H1 (cell line): ENCODE measurements around the gene ANXA2R. TPM values are rescaled to one million over a fixed set of nuclear protein-coding genes. Genes with fewer than 3 reads are reported as not detected.

ENCODE experiments used
- CTCF ChIA-PET: fragments of 300-600 bp; sonication (Branson Sonifier 250); formaldehyde crosslinking; loops from one replicate; lab custom pipeline; 2021; ENCODE audit not compliant: partially characterized antibody; lab: Charles Lee
- POLR2A ChIA-PET: fragments of 300-600 bp; sonication (Branson Sonifier 250); formaldehyde crosslinking; loops from one replicate; lab custom pipeline; 2021; ENCODE audit warnings: inconsistent platforms; ENCODE audit not compliant: partially characterized antibody; lab: Charles Lee
- DNase-seq, 2 experiments: peaks; one replicate each; pipeline versions ENCODE4 v3.0.0 to v3.0.0-alpha.2; 2010 to 2022; ENCODE audit warnings: low spot score in 2 of 2, low read depth in 1 of 2, mixed read lengths in 1 of 2
- FAIRE-seq: peaks from 2 replicates; lab custom pipeline; 2011; peaks lifted over from hg19 to GRCh38; lab: Jason Lieb, UNC
- H2AFZ ChIP-seq: 2 replicates; pipeline ENCODE4 v1.8.1; 2012; ENCODE audit warnings: low read length, inconsistent platforms
- H2AK5ac ChIP-seq: 2 replicates; pipeline ENCODE4 v1.6.1; 2013; ENCODE audit warnings: low read depth, low read length
- H2BK120ac ChIP-seq: replicated peaks from 2 replicates; pipeline ENCODE3; 2013; ENCODE audit warnings: low read depth, low read length, inconsistent platforms
- H2BK12ac ChIP-seq: 2 replicates; pipeline ENCODE4 v1.6.1; 2013; ENCODE audit warnings: low read depth, low read length
- H2BK15ac ChIP-seq: 2 replicates; pipeline ENCODE4 v1.6.1; 2013; ENCODE audit warnings: low read length
- H2BK20ac ChIP-seq: 2 replicates; pipeline ENCODE4 v1.6.1; 2013; ENCODE audit warnings: low read length
- H2BK5ac ChIP-seq: 2 replicates; pipeline ENCODE4 v1.6.1; 2013; ENCODE audit warnings: low read depth, low read length
- H3K14ac ChIP-seq: 2 replicates; pipeline ENCODE4 v1.6.1; 2013; ENCODE audit warnings: inconsistent platforms; ENCODE audit not compliant: insufficient read length
- H3K18ac ChIP-seq: 2 replicates; pipeline ENCODE4 v1.6.1; 2013; ENCODE audit warnings: low read length; ENCODE audit errors: extremely low read depth
- H3K23ac ChIP-seq: 2 replicates; pipeline ENCODE4 v1.6.1; 2013; ENCODE audit warnings: inconsistent platforms; ENCODE audit not compliant: insufficient read length
- H3K23me2 ChIP-seq: 2 replicates; pipeline ENCODE4 v1.6.1; 2013; ENCODE audit warnings: low read depth, low read length
- H3K27ac ChIP-seq: 2 replicates; pipeline ENCODE4 v1.6.1; 2011; ENCODE audit warnings: low read depth, low read length, inconsistent platforms
- H3K27me3 ChIP-seq, 4 experiments: replicated peaks in 1 of 4; 1 replicate in 1 of 4; 2 replicates in 3 of 4; pipeline versions ENCODE4 v1.6.1 to v1.8.1; 2011 to 2013; ENCODE audit warnings: low read length in 3 of 4, mild to moderate bottlenecking in 3 of 4, inconsistent platforms in 2 of 4, mixed read lengths in 2 of 4, moderate library complexity in 1 of 4; ENCODE audit not compliant: control insufficient read depth in 3 of 4, insufficient read depth in 3 of 4; ENCODE audit errors: extremely low read depth in 1 of 4
- H3K36me3 ChIP-seq, 4 experiments: 2 replicates each; pipeline versions ENCODE4 v1.6.1 to v1.8.1; 2011 to 2013; ENCODE audit warnings: mild to moderate bottlenecking in 4 of 4, low read length in 3 of 4, moderate library complexity in 2 of 4, control low read depth in 1 of 4, inconsistent platforms in 1 of 4; ENCODE audit not compliant: insufficient read depth in 4 of 4, control insufficient read depth in 2 of 4
- H3K4ac ChIP-seq: replicated peaks from 2 replicates; pipeline ENCODE3; 2013; ENCODE audit warnings: low read length, low read depth, mixed read lengths, inconsistent platforms; ENCODE audit not compliant: insufficient read length
- H3K4me1 ChIP-seq, 4 experiments: replicated peaks in 1 of 4; 1 replicate in 1 of 4; 2 replicates in 3 of 4; pipeline versions ENCODE4 v1.6.1 to v1.8.1; 2011 to 2013; ENCODE audit warnings: low read length in 3 of 4, inconsistent platforms in 2 of 4, mixed read lengths in 1 of 4; ENCODE audit not compliant: insufficient read depth in 4 of 4, control insufficient read depth in 3 of 4
- H3K4me2 ChIP-seq, 2 experiments: 2 replicates each; pipeline versions ENCODE4 v1.6.1 to v1.8.1; 2011 to 2013; ENCODE audit warnings: low read depth in 2 of 2, low read length in 2 of 2, control low read depth in 1 of 2, inconsistent platforms in 1 of 2, mild to moderate bottlenecking in 1 of 2; ENCODE audit not compliant: insufficient read depth in 1 of 2
- H3K4me3 ChIP-seq, 4 experiments: fragments of 200-600, 300-600 bp in 1 of 4; sonication (generic), shearing (Covaris generic), sonication (Bioruptor Twin) in 1 of 4; 2 replicates each; pipeline versions ENCODE4 v1.5.1 to v1.8.1; 2011 to 2016; ENCODE audit warnings: low read length in 4 of 4, low read depth in 3 of 4, control low read depth in 2 of 4, inconsistent platforms in 2 of 4, mild to moderate bottlenecking in 2 of 4, mixed read lengths in 1 of 4, moderate library complexity in 1 of 4; ENCODE audit not compliant: insufficient read depth in 2 of 4; ENCODE audit errors: extremely low read depth in 1 of 4
- H3K56ac ChIP-seq: replicated peaks from 2 replicates; pipeline ENCODE3; 2013; ENCODE audit warnings: low read depth, mild to moderate bottlenecking, mixed read lengths, low read length, inconsistent platforms; ENCODE audit not compliant: insufficient read length
- H3K79me1 ChIP-seq: 2 replicates; pipeline ENCODE4 v1.6.1; 2013; ENCODE audit warnings: low read depth, low read length, control low read depth
- H3K79me2 ChIP-seq, 2 experiments: 2 replicates each; pipeline versions ENCODE4 v1.6.1 to v1.8.1; 2012 to 2013; ENCODE audit warnings: low read length in 2 of 2, mild to moderate bottlenecking in 2 of 2, inconsistent platforms in 1 of 2; ENCODE audit not compliant: insufficient read depth in 2 of 2, control insufficient read depth in 1 of 2
- H3K9ac ChIP-seq, 4 experiments: replicated peaks in 1 of 4; 1 replicate in 1 of 4; 2 replicates in 3 of 4; pipeline versions ENCODE4 v1.6.1 to v1.8.1; 2011 to 2013; ENCODE audit warnings: low read depth in 3 of 4, low read length in 3 of 4, control low read depth in 2 of 4, mild to moderate bottlenecking in 2 of 4, moderate library complexity in 2 of 4, inconsistent platforms in 1 of 4; ENCODE audit errors: extremely low read depth in 1 of 4
- H3K9me3 ChIP-seq, 2 experiments: 2 replicates each; pipeline versions ENCODE4 v1.6.1 to v1.8.1; 2012 to 2013; ENCODE audit warnings: mild to moderate bottlenecking in 2 of 2, moderate library complexity in 2 of 2, control low read depth in 1 of 2, inconsistent platforms in 1 of 2, low read depth in 1 of 2, low read length in 1 of 2, mixed read lengths in 1 of 2; ENCODE audit not compliant: insufficient read depth in 2 of 2
- H4K20me1 ChIP-seq, 2 experiments: replicated peaks in 1 of 2; 2 replicates each; pipeline versions ENCODE3 to v1.8.1; 2011 to 2013; ENCODE audit warnings: inconsistent platforms in 2 of 2, low read length in 2 of 2, mild to moderate bottlenecking in 1 of 2; ENCODE audit not compliant: insufficient read depth in 2 of 2, control insufficient read depth in 1 of 2
- H4K5ac ChIP-seq: 2 replicates; pipeline ENCODE4 v1.6.1; 2013; ENCODE audit warnings: low read length, low read depth, mixed read lengths, inconsistent platforms; ENCODE audit not compliant: insufficient read length
- H4K8ac ChIP-seq: 2 replicates; pipeline ENCODE4 v1.8.0; 2013; ENCODE audit warnings: mild to moderate bottlenecking, moderate library complexity, low read length, inconsistent platforms; ENCODE audit not compliant: insufficient read depth; ENCODE audit errors: extremely low read depth
- H4K91ac ChIP-seq: replicated peaks from 2 replicates; pipeline ENCODE3; 2013; ENCODE audit warnings: low read length, mixed read lengths, inconsistent platforms; ENCODE audit not compliant: insufficient read length
- WGBS, 2 experiments: shearing (Covaris generic) in 1 of 2; methylation state at CpG; one replicate each; pipeline versions ENCODE4 v1.1.6 to v1.1.7; 2013 to 2015; ENCODE audit warnings: low lambda C conversion rate in 2 of 2, mixed read lengths in 2 of 2, inconsistent platforms in 1 of 2, low coverage in 1 of 2, missing lambda C conversion rate in 1 of 2; ENCODE audit not compliant: insufficient replicate concordance in 2 of 2, insufficient coverage in 1 of 2, insufficient read length in 1 of 2; ENCODE audit errors: extremely low coverage in 1 of 2, missing lambda C conversion rate in 1 of 2; 5-methylcytosine and 5-hydroxymethylcytosine counted together
- polyA plus RNA-seq, 7 experiments: library from polyadenylated mRNA; depleted of rRNA in 3 of 7; stranded (reverse) in 5 of 7; unstranded in 2 of 7; fragments of >200 nt in 5 of 7; fragments of 200-250 nt in 2 of 7; gene quantifications; 1 replicate in 5 of 7; 2 replicates in 1 of 7; 4 replicates in 1 of 7; pipeline versions ENCODE4 v1.2.1 to v1.2.3, GENCODE V29; 2011 to 2013; ENCODE audit warnings: missing spikeins in 2 of 7, mixed read lengths in 2 of 7
- total RNA-seq: library from RNA; stranded (reverse); fragmentation: NEBNext Ultra II Directional; extraction: Animal tissue kit (Norgen Biotek cat#: 25700); gene quantifications from 2 replicates; pipeline ENCODE4 v1.2.1, GENCODE V29; 2021

The ANXA2R gene
- total and polyA plus RNA-seq, 2 of the 8 experiments (the other 6 are each of a cell fraction or from before 2014, with no cell fraction given): 0.08 to 0.17 TPM

DNA sequence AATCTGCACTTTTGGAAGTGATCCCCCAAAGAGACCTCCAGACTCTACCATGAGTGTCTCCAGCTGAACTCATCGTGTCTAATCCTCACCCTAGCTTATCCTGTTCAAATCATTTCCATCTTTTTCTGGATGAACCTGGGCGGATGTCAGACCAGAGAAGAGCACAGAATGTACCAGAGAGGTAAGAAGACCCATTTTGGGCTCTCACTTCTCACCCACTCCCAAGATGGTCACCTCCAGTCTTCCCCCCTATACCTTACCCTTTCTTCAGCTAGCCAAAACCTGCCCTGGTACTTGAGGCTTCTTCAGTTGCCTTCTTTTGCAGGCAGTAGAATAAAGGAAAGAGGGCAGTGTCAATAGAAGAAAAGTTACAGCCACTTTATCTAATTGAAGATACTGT, 27.9 kb upstream of the ANXA2R start:
- WGBS, 2 experiments: 94% methylated on average over 2 of the region's 2 CpGs; no CpG with 5 or more reads in 1 of the 2 experiments
- no peak overlapping the region for H2AK5ac ChIP-seq
- no peak overlapping the region for H3K14ac ChIP-seq
- peak overlapping the region; percentile 86 to 92 for H3K4me2 ChIP-seq
- no peak overlapping the region for H3K23ac ChIP-seq
- H4K91ac ChIP-seq: no peak overlapping the region
- no peak overlapping the region for H4K5ac ChIP-seq
- H3K27ac ChIP-seq: no peak overlapping the region
- no peak overlapping the region for H2AFZ ChIP-seq
- POLR2A ChIA-PET: interaction anchor here (0.6 to 2.4 kb wide), 3 partner anchors 23 to 52 kb away, joined by 3 to 6 read pairs (median 5); partner anchors contain the start of gene ZNF131
- H3K56ac ChIP-seq: no peak overlapping the region
- no peaks in the 10 kb centered on the region for H3K79me1 ChIP-seq
- no peak overlapping the region for H2BK15ac ChIP-seq
- H3K36me3 ChIP-seq: peaks cover 0 to 4% (median 0%) of the 10 kb centered on the region in 4 experiments; a peak in 2 of 8 replicates
- H3K18ac ChIP-seq: no peak overlapping the region
- H3K9me3 ChIP-seq: no peaks in the 10 kb centered on the region
- no peak overlapping the region for H2BK12ac ChIP-seq
- peaks cover 0 to 3% (median 0%) of the 10 kb centered on the region in 4 experiments; a peak in 1 of 7 replicates for H3K27me3 ChIP-seq
- H3K4me1 ChIP-seq: peaks cover 3 to 7% (median 3%) of the 10 kb centered on the region in 4 experiments
- no peak overlapping the region for H3K9ac ChIP-seq
- no peak overlapping the region for H2BK20ac ChIP-seq
- peak overlapping the region; percentile 79 to 97 (median 84); a peak in 5 of 8 replicates for H3K4me3 ChIP-seq
- peaks cover 0 to 6% of the 10 kb centered on the region in 2 experiments; a peak in 1 of 4 replicates for H3K79me2 ChIP-seq
- H4K8ac ChIP-seq: no peak overlapping the region
- FAIRE-seq: no peak
- H3K4ac ChIP-seq: no peak overlapping the region
- CTCF ChIA-PET: interaction anchor here (0.6 to 4.6 kb wide), 5 partner anchors 26 to 333 kb away, joined by 3 to 17 read pairs (median 4); no protein-coding TSS in a partner anchor
- H3K23me2 ChIP-seq: peaks cover 17% of the 10 kb centered on the region
- H4K20me1 ChIP-seq: no peaks in the 10 kb centered on the region
- no peak for DNase-seq
- no peak overlapping the region for H2BK120ac ChIP-seq
- no peak overlapping the region for H2BK5ac ChIP-seq
